HEK293 (cell line): ENCODE measurements around the gene LPCAT2.

Experiments used
- REPIN1 ChIP-seq: fragments of 450-650 bp; formaldehyde crosslinking; IDR thresholded peaks from 2 replicates; pipeline ENCODE4 v1.5.1; 2017; ENCODE audit warnings: missing biosample characterization, missing genetic modification characterization, low read depth
- ZFP37 ChIP-seq: fragments of 450-650 bp; formaldehyde crosslinking; IDR thresholded peaks from 2 replicates; pipeline ENCODE4 v1.5.1; 2016; ENCODE audit warnings: missing biosample characterization, missing genetic modification characterization
- ZNF292 ChIP-seq: fragments of 450-650 bp; formaldehyde crosslinking; IDR thresholded peaks from 2 replicates; pipeline ENCODE4 v1.5.1; 2016; ENCODE audit warnings: low read depth, missing biosample characterization, missing genetic modification characterization, borderline replicate concordance
- ZNF335 ChIP-seq: fragments of 450-650 bp; formaldehyde crosslinking; conservative IDR thresholded peaks from 2 replicates; pipeline ENCODE4 v1.5.1; 2016; ENCODE audit warnings: missing biosample characterization, missing genetic modification characterization
- ZNF510 ChIP-seq: fragments of 450-650 bp; formaldehyde crosslinking; IDR thresholded peaks from 2 replicates; pipeline ENCODE4 v1.5.1; 2018; ENCODE audit warnings: mild to moderate bottlenecking, missing genetic modification characterization, missing biosample characterization; ENCODE audit not compliant: insufficient replicate concordance
- ZNF521 ChIP-seq: fragments of 450-650 bp; formaldehyde crosslinking; IDR thresholded peaks from 2 replicates; pipeline ENCODE4 v1.5.1; 2017; ENCODE audit warnings: missing biosample characterization, mild to moderate bottlenecking, missing genetic modification characterization
- ZNF549 ChIP-seq: fragments of 450-650 bp; IDR thresholded peaks from 2 replicates; pipeline ENCODE4 v1.5.1; 2018; ENCODE audit warnings: missing biosample characterization, missing genetic modification characterization, mild to moderate bottlenecking, inconsistent platforms, moderate library complexity
- ZNF704 ChIP-seq: fragments of 450-650 bp; formaldehyde crosslinking; IDR thresholded peaks from 2 replicates; pipeline ENCODE4 v1.5.1; 2016; ENCODE audit warnings: missing biosample characterization, missing genetic modification characterization
- ZNF785 ChIP-seq: fragments of 450-650 bp; formaldehyde crosslinking; IDR thresholded peaks from 2 replicates; pipeline ENCODE4 v1.5.1; 2016; ENCODE audit warnings: missing biosample characterization, missing genetic modification characterization
- ZNF843 ChIP-seq: fragments of 450-650 bp; formaldehyde crosslinking; IDR thresholded peaks from 2 replicates; pipeline ENCODE4 v1.5.1; 2016; ENCODE audit warnings: missing biosample characterization, missing genetic modification characterization
- TF ChIP-seq, protein P1 (sequence below): fragments of 450-650 bp; formaldehyde crosslinking; IDR thresholded peaks from 2 replicates; pipeline ENCODE4 v1.5.1; 2016; ENCODE audit warnings: missing biosample characterization, missing genetic modification characterization
- TF ChIP-seq, protein P2 (sequence below): fragments of 450-650 bp; formaldehyde crosslinking; IDR thresholded peaks from 2 replicates; pipeline ENCODE4 v1.5.1; 2017; ENCODE audit warnings: missing biosample characterization, missing genetic modification characterization
- TF ChIP-seq, protein P3 (sequence below): fragments of 450-650 bp; formaldehyde crosslinking; IDR thresholded peaks from 2 replicates; pipeline ENCODE4 v1.5.1; 2016; ENCODE audit warnings: missing biosample characterization, missing genetic modification characterization

- TF ChIP-seq ZNF292 (tag by site-specific recombination) = no peak
- TF ChIP-seq ZNF785 (tag by site-specific recombination) = no peak
- TF ChIP-seq, protein P1, sequence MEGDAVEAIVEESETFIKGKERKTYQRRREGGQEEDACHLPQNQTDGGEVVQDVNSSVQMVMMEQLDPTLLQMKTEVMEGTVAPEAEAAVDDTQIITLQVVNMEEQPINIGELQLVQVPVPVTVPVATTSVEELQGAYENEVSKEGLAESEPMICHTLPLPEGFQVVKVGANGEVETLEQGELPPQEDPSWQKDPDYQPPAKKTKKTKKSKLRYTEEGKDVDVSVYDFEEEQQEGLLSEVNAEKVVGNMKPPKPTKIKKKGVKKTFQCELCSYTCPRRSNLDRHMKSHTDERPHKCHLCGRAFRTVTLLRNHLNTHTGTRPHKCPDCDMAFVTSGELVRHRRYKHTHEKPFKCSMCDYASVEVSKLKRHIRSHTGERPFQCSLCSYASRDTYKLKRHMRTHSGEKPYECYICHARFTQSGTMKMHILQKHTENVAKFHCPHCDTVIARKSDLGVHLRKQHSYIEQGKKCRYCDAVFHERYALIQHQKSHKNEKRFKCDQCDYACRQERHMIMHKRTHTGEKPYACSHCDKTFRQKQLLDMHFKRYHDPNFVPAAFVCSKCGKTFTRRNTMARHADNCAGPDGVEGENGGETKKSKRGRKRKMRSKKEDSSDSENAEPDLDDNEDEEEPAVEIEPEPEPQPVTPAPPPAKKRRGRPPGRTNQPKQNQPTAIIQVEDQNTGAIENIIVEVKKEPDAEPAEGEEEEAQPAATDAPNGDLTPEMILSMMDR (tag by site-specific recombination) = no peak
- TF ChIP-seq REPIN1 (tag by site-specific recombination) = no peak
- no peak for TF ChIP-seq ZNF335 (tag by site-specific recombination)
- TF ChIP-seq ZNF549 (tag by site-specific recombination) = no peak
- TF ChIP-seq, protein P2, sequence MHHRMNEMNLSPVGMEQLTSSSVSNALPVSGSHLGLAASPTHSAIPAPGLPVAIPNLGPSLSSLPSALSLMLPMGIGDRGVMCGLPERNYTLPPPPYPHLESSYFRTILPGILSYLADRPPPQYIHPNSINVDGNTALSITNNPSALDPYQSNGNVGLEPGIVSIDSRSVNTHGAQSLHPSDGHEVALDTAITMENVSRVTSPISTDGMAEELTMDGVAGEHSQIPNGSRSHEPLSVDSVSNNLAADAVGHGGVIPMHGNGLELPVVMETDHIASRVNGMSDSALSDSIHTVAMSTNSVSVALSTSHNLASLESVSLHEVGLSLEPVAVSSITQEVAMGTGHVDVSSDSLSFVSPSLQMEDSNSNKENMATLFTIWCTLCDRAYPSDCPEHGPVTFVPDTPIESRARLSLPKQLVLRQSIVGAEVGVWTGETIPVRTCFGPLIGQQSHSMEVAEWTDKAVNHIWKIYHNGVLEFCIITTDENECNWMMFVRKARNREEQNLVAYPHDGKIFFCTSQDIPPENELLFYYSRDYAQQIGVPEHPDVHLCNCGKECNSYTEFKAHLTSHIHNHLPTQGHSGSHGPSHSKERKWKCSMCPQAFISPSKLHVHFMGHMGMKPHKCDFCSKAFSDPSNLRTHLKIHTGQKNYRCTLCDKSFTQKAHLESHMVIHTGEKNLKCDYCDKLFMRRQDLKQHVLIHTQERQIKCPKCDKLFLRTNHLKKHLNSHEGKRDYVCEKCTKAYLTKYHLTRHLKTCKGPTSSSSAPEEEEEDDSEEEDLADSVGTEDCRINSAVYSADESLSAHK (tag by site-specific recombination) = no peak
- no peak for TF ChIP-seq ZFP37 (tag by site-specific recombination)
- TF ChIP-seq ZNF843 = no peak
- TF ChIP-seq, protein P3, sequence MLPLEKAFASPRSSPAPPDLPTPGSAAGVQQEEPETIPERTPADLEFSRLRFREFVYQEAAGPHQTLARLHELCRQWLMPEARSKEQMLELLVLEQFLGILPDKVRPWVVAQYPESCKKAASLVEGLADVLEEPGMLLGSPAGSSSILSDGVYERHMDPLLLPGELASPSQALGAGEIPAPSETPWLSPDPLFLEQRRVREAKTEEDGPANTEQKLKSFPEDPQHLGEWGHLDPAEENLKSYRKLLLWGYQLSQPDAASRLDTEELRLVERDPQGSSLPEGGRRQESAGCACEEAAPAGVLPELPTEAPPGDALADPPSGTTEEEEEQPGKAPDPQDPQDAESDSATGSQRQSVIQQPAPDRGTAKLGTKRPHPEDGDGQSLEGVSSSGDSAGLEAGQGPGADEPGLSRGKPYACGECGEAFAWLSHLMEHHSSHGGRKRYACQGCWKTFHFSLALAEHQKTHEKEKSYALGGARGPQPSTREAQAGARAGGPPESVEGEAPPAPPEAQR = no peak
- no peak for TF ChIP-seq ZNF510 (tag by site-specific recombination)
- no peak for TF ChIP-seq ZNF521 (tag by site-specific recombination)
- TF ChIP-seq ZNF704 (tag by site-specific recombination) = no peak
Observed at GRCh38 chr16:55576384-55576783, 67.5 kb downstream of the LPCAT2 start.
